A549 (cell line): ENCODE data around the gene PGM1. TPM values are rescaled to one million over a fixed set of nuclear protein-coding genes. Genes with fewer than 3 reads are reported as not detected.

Experiments
- ATAC-seq, 2 experiments: fragments of 200-7000 bp in 1 of 2; fragments of >200 bp in 1 of 2; cut with Nextera tagmentation in 1 of 2; cut with Tn5 transposase in 1 of 2; 3 replicates each; pipeline versions ENCODE4 v1.8.0 to v1.9.1; 2018 to 2020; ENCODE audit warnings: mild to moderate bottlenecking in 1 of 2, moderate library complexity in 1 of 2
- CTCF ChIA-PET: fragments of 300-600 bp; sonication (Branson Sonifier 250); formaldehyde crosslinking; extraction: SDS; loops from one replicate; lab custom pipeline; 2021; ENCODE audit warnings: antibody characterized with exemption, inconsistent platforms; lab: Yijun Ruan, JAX
- POLR2A ChIA-PET: fragments of 350-600 bp; formaldehyde crosslinking; extraction: SDS; loops from one replicate; lab custom pipeline; 2021; ENCODE audit warnings: antibody characterized with exemption, inconsistent platforms; lab: Yijun Ruan, JAX
- DNase-seq, 2 experiments: peaks; one replicate each; pipeline versions ENCODE4 v3.0.0 to v3.0.0-alpha.2; 2011 to 2016; ENCODE audit warnings: low read depth in 1 of 2, low spot score in 1 of 2
- FAIRE-seq: peaks from 2 replicates; lab custom pipeline; 2011; peaks lifted over from hg19 to GRCh38; lab: Jason Lieb, UNC
- H3K27ac ChIP-seq, 2 experiments: fragments of >200 bp; sonication (Bioruptor Twin); formaldehyde crosslinking; 3 replicates each; pipeline ENCODE4 v1.5.1; 2016 to 2017
- H3K4me1 ChIP-seq: fragments of >200 bp; sonication (Bioruptor Twin); formaldehyde crosslinking; 3 replicates; pipeline ENCODE4 v1.6.1; 2016
- H3K4me2 ChIP-seq: fragments of >200 bp; sonication (Bioruptor Twin); formaldehyde crosslinking; 3 replicates; pipeline ENCODE4 v1.6.1; 2016
- H3K4me3 ChIP-seq: fragments of >200 bp; sonication (Bioruptor Twin); formaldehyde crosslinking; 3 replicates; pipeline ENCODE4 v1.5.1; 2016
- H3K9me3 ChIP-seq: fragments of >200 bp; sonication (Bioruptor Twin); formaldehyde crosslinking; 3 replicates; pipeline ENCODE4 v1.6.1; 2016
- CHD2 ChIP-seq: fragments of 150-350 bp; IDR thresholded peaks from 2 replicates; pipeline ENCODE4 v1.6.1; 2014; ENCODE audit warnings: low read length; ENCODE audit not compliant: partially characterized antibody
- CHD4 ChIP-seq: fragments of 200-600 bp; sonication (generic); IDR thresholded peaks from 2 replicates; pipeline ENCODE4 v1.6.1; 2016; ENCODE audit warnings: antibody characterized with exemption, mild to moderate bottlenecking, borderline replicate concordance
- EHF ChIP-seq: fragments of 250-450 bp; sonication (Bioruptor Pico); IDR thresholded peaks from 2 replicates; pipeline ENCODE4 v1.5.0; 2020; ENCODE audit warnings: mild to moderate bottlenecking
- EP300 ChIP-seq, 2 experiments: fragments of >200 bp; sonication (Bioruptor Twin); formaldehyde crosslinking; IDR thresholded peaks; 2 replicates in 1 of 2; 3 replicates in 1 of 2; pipeline ENCODE4 v1.6.1; 2016 to 2017
- ESRRA ChIP-seq: fragments of 150-350 bp; IDR thresholded peaks from 2 replicates; pipeline ENCODE4 v1.6.1; 2014; ENCODE audit warnings: mild to moderate bottlenecking, low read length, borderline replicate concordance
- FOSL2 ChIP-seq, 2 experiments: fragments of 450-650 bp in 1 of 2; fragments of >200 bp in 1 of 2; sonication (Bioruptor Twin) in 1 of 2; formaldehyde crosslinking; IDR thresholded peaks; 2 replicates each; pipeline versions ENCODE4 v1.5.0 to v1.6.1; 2016 to 2020; ENCODE audit warnings: mild to moderate bottlenecking in 1 of 2, moderate library complexity in 1 of 2
- GATA3 ChIP-seq: IDR thresholded peaks from 2 replicates; pipeline ENCODE4 v1.6.1; 2012; ENCODE audit warnings: borderline replicate concordance
- HEYL ChIP-seq: fragments of 250-450 bp; sonication (Bioruptor Pico); IDR thresholded peaks from 2 replicates; pipeline ENCODE4 v1.8.0; 2021; ENCODE audit warnings: mild to moderate bottlenecking, moderate library complexity
- HOXA7 ChIP-seq: fragments of 250-450 bp; sonication (Bioruptor Pico); IDR thresholded peaks from 2 replicates; pipeline ENCODE4 v1.5.0; 2020; ENCODE audit warnings: mild to moderate bottlenecking, moderate library complexity
- KDM5A ChIP-seq: fragments of 200-600 bp; sonication (generic); IDR thresholded peaks from 2 replicates; pipeline ENCODE4 v1.6.1; 2016; ENCODE audit warnings: antibody characterized with exemption, mild to moderate bottlenecking
- NFE2L2 ChIP-seq: fragments of 150-350 bp; conservative IDR thresholded peaks from 2 replicates; pipeline ENCODE4 v1.6.1; 2014; ENCODE audit warnings: low read length
- NR3C1 ChIP-seq: fragments of >200 bp; sonication (Bioruptor Twin); formaldehyde crosslinking; IDR thresholded peaks from 3 replicates; pipeline ENCODE4 v1.6.1; 2017
- RAD21 ChIP-seq, 2 experiments: fragments of >200 bp in 1 of 2; sonication (Bioruptor Twin) in 1 of 2; formaldehyde crosslinking in 1 of 2; IDR thresholded peaks in 1 of 2; conservative IDR thresholded peaks in 1 of 2; 2 replicates in 1 of 2; 3 replicates in 1 of 2; pipeline ENCODE4 v1.6.1; 2012 to 2018; ENCODE audit warnings: inconsistent platforms in 1 of 2
- RARB ChIP-seq: fragments of 250-450 bp; sonication (Bioruptor Pico); IDR thresholded peaks from 2 replicates; pipeline ENCODE4 v1.8.0; 2021; ENCODE audit warnings: mild to moderate bottlenecking, moderate library complexity
- RCOR1 ChIP-seq: fragments of 150-350 bp; IDR thresholded peaks from 2 replicates; pipeline ENCODE4 v1.6.1; 2014; ENCODE audit warnings: antibody characterized with exemption, low read length, low read depth
- SREBF2 ChIP-seq: fragments of 450-650 bp; IDR thresholded peaks from 2 replicates; pipeline ENCODE4 v1.6.1; 2014; ENCODE audit warnings: mild to moderate bottlenecking, moderate library complexity
- WGBS: methylation state at CpG from one replicate; pipeline ENCODE4 v1.1.6; 2017; ENCODE audit errors: missing lambda C conversion rate; 5-methylcytosine and 5-hydroxymethylcytosine counted together
- polyA plus RNA-seq, 4 experiments: library from polyadenylated mRNA; depleted of rRNA in 3 of 4; stranded (reverse); fragments of >200 nt; fragmentation: RNase III in 1 of 4; extraction: RNeasy Plus Mini Kit Qiagen cat#74134 plus additional on column Dnase treatment in 1 of 4; gene quantifications; 2 replicates in 3 of 4; 3 replicates in 1 of 4; pipeline ENCODE4 v1.2.3, GENCODE V29; 2011 to 2017
- TF ChIP-seq, protein P1 (sequence below): fragments of 250-450 bp; sonication (Bioruptor Pico); IDR thresholded peaks from 2 replicates; pipeline ENCODE4 v1.5.0; 2020; ENCODE audit warnings: low read depth, mild to moderate bottlenecking, moderate library complexity
- TF ChIP-seq, protein P2 (sequence below): fragments of 450-650 bp; IDR thresholded peaks from 2 replicates; pipeline ENCODE4 v1.6.1; 2014; ENCODE audit warnings: antibody characterized with exemption
- TF ChIP-seq, protein P3 (sequence below): IDR thresholded peaks from 2 replicates; pipeline ENCODE4 v1.6.1; 2012
- TF ChIP-seq, protein P4 (sequence below): IDR thresholded peaks from 2 replicates; pipeline ENCODE4 v1.6.1; 2012

PGM1 gene
- polyA plus RNA-seq, 2 of the 4 experiments (the other 2 are of a cell fraction) = 25.5 to 50.2 TPM

DNA sequence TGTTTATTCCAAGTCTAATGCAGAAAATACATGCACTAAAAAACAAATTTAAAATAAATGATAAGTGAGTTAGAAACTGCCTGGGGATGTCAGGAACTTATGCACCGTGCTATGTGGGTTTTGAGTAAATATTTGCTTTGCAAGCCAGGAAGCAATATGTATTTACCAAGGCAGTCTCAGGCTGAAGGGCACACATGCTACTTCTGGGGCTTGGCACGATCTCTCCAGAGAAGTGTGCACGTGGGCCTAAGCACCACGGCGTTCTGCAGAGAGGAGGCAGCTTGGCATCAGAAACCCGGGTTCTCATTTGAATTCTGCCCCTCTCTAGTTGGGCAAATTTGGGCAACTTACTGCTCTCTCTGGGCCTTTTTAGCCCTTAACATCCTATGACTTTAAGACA, 108.0 kb downstream of the PGM1 start (continued):
- TF ChIP-seq, protein P1, sequence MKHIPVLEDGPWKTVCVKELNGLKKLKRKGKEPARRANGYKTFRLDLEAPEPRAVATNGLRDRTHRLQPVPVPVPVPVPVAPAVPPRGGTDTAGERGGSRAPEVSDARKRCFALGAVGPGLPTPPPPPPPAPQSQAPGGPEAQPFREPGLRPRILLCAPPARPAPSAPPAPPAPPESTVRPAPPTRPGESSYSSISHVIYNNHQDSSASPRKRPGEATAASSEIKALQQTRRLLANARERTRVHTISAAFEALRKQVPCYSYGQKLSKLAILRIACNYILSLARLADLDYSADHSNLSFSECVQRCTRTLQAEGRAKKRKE (CRISPR knock-in tag) = peak; percentile 90
- TF ChIP-seq NR3C1 (no peak), GATA3 (peak; percentile 71; the same call in 1 of the 2 replicates), EHF (no peak), CHD2 (no peak), HEYL (CRISPR knock-in tag) (no peak)

DNA sequence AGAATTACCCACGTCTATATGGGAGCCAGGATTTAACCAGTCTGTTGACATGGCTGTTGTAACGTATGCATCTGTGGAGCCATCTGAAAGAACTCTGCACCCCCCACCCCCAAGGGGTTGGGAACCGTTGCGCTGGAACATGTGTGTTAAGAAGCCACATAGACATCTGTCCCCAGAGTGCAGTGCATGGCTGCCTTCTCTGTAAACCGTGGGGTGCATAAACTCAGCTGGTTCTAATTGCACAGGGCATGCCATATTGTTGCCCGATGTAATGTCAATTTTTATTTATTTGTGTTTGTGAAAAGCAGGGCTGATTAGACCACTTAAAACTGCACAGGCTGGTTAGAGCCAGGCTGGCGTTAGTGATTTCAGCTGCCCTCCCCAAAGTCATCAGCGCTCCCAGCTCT, 110.5 kb downstream of the PGM1 start:
- ChIA-PET POLR2A (no interaction called here), CTCF (interaction anchor here (1.2 to 2.1 kb wide), 2 partner anchors 10 to 12 kb away, joined by 3 to 7 read pairs; no protein-coding TSS in a partner anchor)
- peak overlapping the region; percentile 78 for H3K4me2 ChIP-seq
- no peaks in the 10 kb centered on the region for H3K9me3 ChIP-seq
- WGBS = 81% methylated on average over 6 of the region's 8 CpGs
- H3K27ac ChIP-seq = peak overlapping the region; percentile 92 to 95
- no peak for FAIRE-seq
- H3K4me3 ChIP-seq = no peak overlapping the region
- no peak for ATAC-seq
- peaks cover 75% of the 10 kb centered on the region for H3K4me1 ChIP-seq
- TF ChIP-seq HOXA7 (CRISPR knock-in tag) = no peak
- TF ChIP-seq, protein P2, sequence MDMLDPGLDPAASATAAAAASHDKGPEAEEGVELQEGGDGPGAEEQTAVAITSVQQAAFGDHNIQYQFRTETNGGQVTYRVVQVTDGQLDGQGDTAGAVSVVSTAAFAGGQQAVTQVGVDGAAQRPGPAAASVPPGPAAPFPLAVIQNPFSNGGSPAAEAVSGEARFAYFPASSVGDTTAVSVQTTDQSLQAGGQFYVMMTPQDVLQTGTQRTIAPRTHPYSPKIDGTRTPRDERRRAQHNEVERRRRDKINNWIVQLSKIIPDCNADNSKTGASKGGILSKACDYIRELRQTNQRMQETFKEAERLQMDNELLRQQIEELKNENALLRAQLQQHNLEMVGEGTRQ = no peak
- no peak for TF ChIP-seq NFE2L2
- no peak for TF ChIP-seq RARB
- TF ChIP-seq, protein P3, sequence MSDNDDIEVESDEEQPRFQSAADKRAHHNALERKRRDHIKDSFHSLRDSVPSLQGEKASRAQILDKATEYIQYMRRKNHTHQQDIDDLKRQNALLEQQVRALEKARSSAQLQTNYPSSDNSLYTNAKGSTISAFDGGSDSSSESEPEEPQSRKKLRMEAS = no peak
- no peak for TF ChIP-seq EP300 (IDR thresholded peaks at IDR 0.05)
- TF ChIP-seq KDM5A = no peak
- no peak for TF ChIP-seq RCOR1
- TF ChIP-seq, protein P4, sequence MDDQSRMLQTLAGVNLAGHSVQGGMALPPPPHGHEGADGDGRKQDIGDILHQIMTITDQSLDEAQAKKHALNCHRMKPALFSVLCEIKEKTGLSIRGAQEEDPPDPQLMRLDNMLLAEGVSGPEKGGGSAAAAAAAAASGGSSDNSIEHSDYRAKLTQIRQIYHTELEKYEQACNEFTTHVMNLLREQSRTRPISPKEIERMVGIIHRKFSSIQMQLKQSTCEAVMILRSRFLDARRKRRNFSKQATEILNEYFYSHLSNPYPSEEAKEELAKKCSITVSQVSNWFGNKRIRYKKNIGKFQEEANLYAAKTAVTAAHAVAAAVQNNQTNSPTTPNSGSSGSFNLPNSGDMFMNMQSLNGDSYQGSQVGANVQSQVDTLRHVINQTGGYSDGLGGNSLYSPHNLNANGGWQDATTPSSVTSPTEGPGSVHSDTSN = no peak
- TF ChIP-seq EHF = no peak
- DNase-seq = no peak

DNA sequence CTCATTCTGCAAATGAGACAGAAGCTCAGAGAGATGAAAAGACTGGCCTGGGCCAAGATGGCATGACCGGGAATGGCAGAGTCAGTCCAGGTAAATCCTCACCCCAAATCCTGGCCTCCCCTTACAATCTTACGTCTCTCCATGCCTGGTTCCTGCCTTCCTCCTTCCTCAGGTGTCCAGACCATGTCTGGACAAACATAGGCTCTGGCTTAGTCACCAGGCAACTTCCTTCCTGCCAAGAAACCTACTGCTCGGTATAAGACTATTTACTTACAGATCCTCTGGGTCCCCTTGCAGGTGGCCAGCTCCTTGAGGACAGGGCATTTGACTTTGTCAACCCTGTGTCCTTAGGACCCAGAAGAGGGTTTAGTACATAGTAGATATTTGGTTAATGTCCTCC, 111.2 kb downstream of the PGM1 start:
- Histone ChIP-seq H3K9me3 (no peaks in the 10 kb centered on the region), H3K27ac (peak overlapping the region; percentile 92 to 95), H3K4me2 (peak overlapping the region; percentile 78), H3K4me1 (peaks cover 70% of the 10 kb centered on the region), H3K4me3 (no peak overlapping the region)
- ATAC-seq (peak; percentile 77 to 80), FAIRE-seq (no peak), DNase-seq (peak; percentile 33 to 74)
- ChIA-PET CTCF (no interaction called here), POLR2A (no interaction called here)
- 2% methylated on average over 3 of the region's 3 CpGs for WGBS
- no peak for TF ChIP-seq NR3C1
- TF ChIP-seq FOSL2 (IDR thresholded peaks at IDR 0.05) = no peak
- TF ChIP-seq FOSL2 (CRISPR knock-in tag; IDR thresholded peaks at IDR 0.05) = peak; percentile 27; the same call in 1 of the 2 replicates
- TF ChIP-seq SREBF2 = no peak
- no peak for TF ChIP-seq CHD4
- TF ChIP-seq RAD21 (conservative IDR thresholded peaks at IDR 0.05 in 1 of 2, IDR thresholded peaks at IDR 0.05 in 1 of 2) = 0 out of 5 replicates have a peak, but pooled peaks of 1 of the 2 experiments have one; percentile 11
- no peak for TF ChIP-seq EP300 (IDR thresholded peaks at IDR 0.05)

DNA sequence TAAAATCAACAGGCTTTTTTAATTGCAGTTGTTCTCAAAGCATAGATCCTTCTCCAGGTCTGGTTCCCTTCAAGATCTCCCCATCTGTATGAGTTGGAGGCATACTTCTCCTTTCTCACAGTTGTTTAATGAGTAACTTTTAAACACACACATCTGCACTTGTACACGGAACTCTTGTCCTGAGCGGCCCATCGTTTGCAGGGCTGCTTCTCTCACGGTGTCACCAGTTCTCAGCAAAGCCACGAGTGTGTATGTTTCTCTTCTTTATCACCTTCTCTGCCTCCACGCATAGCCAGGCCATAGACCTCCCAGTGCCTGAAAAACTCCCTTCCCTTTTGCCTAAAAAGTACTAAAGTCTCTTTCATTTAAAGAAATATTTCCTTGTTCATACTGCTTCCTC, 111.9 kb downstream of the PGM1 start:
- H3K4me3 ChIP-seq = no peak overlapping the region
- 2% methylated on average over 6 of the region's 6 CpGs for WGBS
- TF ChIP-seq, protein P3 = peak; percentile 68
- no peak for TF ChIP-seq ESRRA
- TF ChIP-seq, all 56 proteins: peak for 1
- Histone ChIP-seq H3K4me1 (peaks cover 70% of the 10 kb centered on the region), H3K9me3 (no peaks in the 10 kb centered on the region), H3K4me2 (peak overlapping the region; percentile 78), H3K27ac (peak overlapping the region; percentile 92 to 95)
- CTCF ChIA-PET = no interaction called here
- ATAC-seq = peak; percentile 61 to 74
- DNase-seq = peak in 1 of 2 experiments; percentile 65
- POLR2A ChIA-PET = no interaction called here
- FAIRE-seq = no peak
